T-cell (primary cell): ENCODE data around the gene LRRTM4. TPM values are rescaled to one million over a fixed set of nuclear protein-coding genes. Genes with fewer than 3 reads are reported as not detected.

Experiments used
- ATAC-seq, 4 experiments: fragments of 200-7000 bp in 3 of 4; fragments of 150-1000 bp in 1 of 4; cut with Tn5 transposase; replicated peaks in 1 of 4; 1 replicate in 3 of 4; 2 replicates in 1 of 4; pipeline ENCODE4 v1.10.0; 2021; ENCODE audit warnings: moderate library complexity in 3 of 4, mild to moderate bottlenecking in 2 of 4, moderate number of reproducible peaks in 1 of 4
- CTCF ChIA-PET, 2 donors: fragments of 300-600 bp; sonication (Branson Sonifier 250); formaldehyde crosslinking; loops; one replicate each; lab custom pipeline; 2022; ENCODE audit warnings: antibody characterized with exemption in 2 of 2; lab: Charles Lee
- POLR2A ChIA-PET, 2 donors: fragments of 300-600 bp; sonication (Branson Sonifier 250); formaldehyde crosslinking; loops; one replicate each; lab custom pipeline; 2022; ENCODE audit warnings: antibody characterized with exemption in 2 of 2; lab: Charles Lee
- DNase-seq, 35 experiments: peaks; one replicate each; pipeline versions ENCODE4 v3.0.0 to v3.0.0-alpha.2; 2013 to 2023
- H3K27ac ChIP-seq: one replicate; pipeline ENCODE4 v1.5.1; 2013; ENCODE audit warnings: low read length
- H3K27me3 ChIP-seq, 2 experiments: replicated peaks in 1 of 2; 1 replicate in 1 of 2; 2 replicates in 1 of 2; pipeline versions ENCODE4 v1.6.1 to v1.7.0; 2013; ENCODE audit warnings: low read length in 1 of 2, mixed read lengths in 1 of 2; ENCODE audit not compliant: control insufficient read depth in 2 of 2, insufficient read depth in 2 of 2; ENCODE audit errors: extremely low read depth in 1 of 2
- H3K36me3 ChIP-seq, 2 donors: 1 replicate in 1 of 2; 2 replicates in 1 of 2; pipeline versions ENCODE4 v1.6.1 to v1.7.0; 2013; ENCODE audit warnings: low read length in 1 of 2; ENCODE audit not compliant: control insufficient read depth in 2 of 2, insufficient read depth in 1 of 2; ENCODE audit errors: extremely low read depth in 1 of 2
- H3K4me1 ChIP-seq, 2 experiments: 1 replicate in 1 of 2; 2 replicates in 1 of 2; pipeline versions ENCODE4 v1.6.1 to v1.7.0; 2013; ENCODE audit warnings: low read length in 2 of 2, mixed read lengths in 1 of 2; ENCODE audit not compliant: insufficient read depth in 2 of 2, control insufficient read depth in 1 of 2; ENCODE audit errors: extremely low read depth in 1 of 2
- H3K4me3 ChIP-seq, 2 donors: 1 replicate in 1 of 2; 2 replicates in 1 of 2; pipeline versions ENCODE4 v1.5.1 to v1.7.0; 2013; ENCODE audit warnings: mild to moderate bottlenecking in 2 of 2, low read length in 1 of 2, moderate library complexity in 1 of 2; ENCODE audit not compliant: control insufficient read depth in 1 of 2; ENCODE audit errors: extremely low read depth in 1 of 2
- H3K9me3 ChIP-seq: 2 replicates; pipeline ENCODE4 v1.7.0; 2013
- H3K27ac Mint-ChIP-seq, 2 donors: one replicate each; pipeline ENCODE4 v1.8.0; 2020 to 2021; ENCODE audit warnings: mild to moderate bottlenecking in 2 of 2, mixed read lengths in 2 of 2
- H3K27me3 Mint-ChIP-seq, 2 donors: one replicate each; pipeline ENCODE4 v1.8.0; 2021 to 2022; ENCODE audit warnings: mixed read lengths in 2 of 2
- H3K36me3 Mint-ChIP-seq: one replicate; pipeline ENCODE4 v1.8.0; 2021; ENCODE audit warnings: mixed read lengths
- H3K4me1 Mint-ChIP-seq, 3 donors: one replicate each; pipeline ENCODE4 v1.8.0; 2020 to 2022; ENCODE audit warnings: mixed read lengths in 3 of 3, mild to moderate bottlenecking in 1 of 3
- H3K4me3 Mint-ChIP-seq, 3 donors: one replicate each; pipeline ENCODE4 v1.8.0; 2020 to 2022; ENCODE audit warnings: mild to moderate bottlenecking in 3 of 3, mixed read lengths in 3 of 3, moderate library complexity in 3 of 3
- H3K9me3 Mint-ChIP-seq, 3 donors: one replicate each; pipeline ENCODE4 v1.8.0; 2020 to 2022; ENCODE audit warnings: mixed read lengths in 3 of 3
- WGBS: methylation state at CpG from one replicate; pipeline ENCODE4 v1.1.5; 2013; ENCODE audit warnings: missing lambda C conversion rate; ENCODE audit not compliant: insufficient coverage; 5-methylcytosine and 5-hydroxymethylcytosine counted together
- total RNA-seq, 35 experiments: library from RNA in 6 of 35; stranded (reverse) in 6 of 35; fragments of 120-200 nt in 1 of 35; gene quantifications; one replicate each; pipeline versions ENCODE4 v1.2.1 to v1.2.4 and lab custom pipeline; 2013 to 2026

LRRTM4 gene
- total RNA-seq, 5 donors from 2014 or later (not counting 1 experiment from before 2014, with no cell fraction given) = not detected

DNA sequence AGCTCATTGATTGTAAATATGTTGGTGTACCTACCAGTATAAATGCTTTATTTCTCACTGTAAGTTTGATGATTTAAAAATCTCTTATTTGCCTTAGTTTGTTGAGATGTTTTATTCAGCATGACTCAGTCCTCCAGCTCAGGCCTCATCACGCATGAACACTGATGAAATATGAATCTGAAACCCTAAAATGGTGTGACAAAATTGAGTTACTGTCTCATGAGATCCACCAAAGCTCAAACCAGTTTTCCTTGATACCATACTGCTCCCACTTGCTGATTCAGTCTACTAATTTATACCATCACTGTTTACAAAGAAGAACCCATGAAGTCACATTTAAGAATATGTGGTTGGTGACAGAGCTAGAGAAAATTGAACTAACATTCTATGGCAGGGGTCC lies 524.9 kb downstream of the LRRTM4 start:
- H3K27ac Mint-ChIP-seq = no peak overlapping the region
- no peaks in the 10 kb centered on the region for H3K36me3 ChIP-seq
- H3K9me3 Mint-ChIP-seq = peaks cover 16 to 42% (median 26%) of the 10 kb centered on the region in 3 donors
- DNase-seq (no peak), ATAC-seq (no peak)
- WGBS = no CpG with 5 or more reads among the region's 1 CpG
- ChIA-PET POLR2A (no interaction called here), CTCF (no interaction called here)
- no peaks in the 10 kb centered on the region for H3K36me3 Mint-ChIP-seq
- H3K27me3 ChIP-seq = no peaks in the 10 kb centered on the region
- no peak overlapping the region for H3K4me3 Mint-ChIP-seq
- H3K27ac ChIP-seq = no peak overlapping the region
- H3K4me1 ChIP-seq = no peaks in the 10 kb centered on the region
- no peaks in the 10 kb centered on the region for H3K4me1 Mint-ChIP-seq
- no peaks in the 10 kb centered on the region for H3K9me3 ChIP-seq
- no peak overlapping the region for H3K4me3 ChIP-seq
- no peaks in the 10 kb centered on the region for H3K27me3 Mint-ChIP-seq

- CTCF ChIA-PET = no interaction called here
- Histone ChIP-seq H3K4me3 (no peak overlapping the region), H3K36me3 (no peaks in the 10 kb centered on the region), H3K27ac (no peak overlapping the region), H3K4me1 (no peaks in the 10 kb centered on the region), H3K9me3 (no peaks in the 10 kb centered on the region), H3K27me3 (no peaks in the 10 kb centered on the region)
- POLR2A ChIA-PET = no interaction called here
- DNase-seq (no peak), ATAC-seq (no peak)
- Mint-ChIP-seq H3K27ac (no peak overlapping the region), H3K4me3 (no peak overlapping the region), H3K36me3 (no peaks in the 10 kb centered on the region), H3K9me3 (peaks cover 5 to 12% (median 6%) of the 10 kb centered on the region in 3 donors), H3K27me3 (no peaks in the 10 kb centered on the region), H3K4me1 (no peaks in the 10 kb centered on the region)
- WGBS = no CpG with 5 or more reads among the region's 11 CpGs
These were observed 536.6 kb downstream of the LRRTM4 start for GRCh38 chr2:76985387-76986136.

DNA sequence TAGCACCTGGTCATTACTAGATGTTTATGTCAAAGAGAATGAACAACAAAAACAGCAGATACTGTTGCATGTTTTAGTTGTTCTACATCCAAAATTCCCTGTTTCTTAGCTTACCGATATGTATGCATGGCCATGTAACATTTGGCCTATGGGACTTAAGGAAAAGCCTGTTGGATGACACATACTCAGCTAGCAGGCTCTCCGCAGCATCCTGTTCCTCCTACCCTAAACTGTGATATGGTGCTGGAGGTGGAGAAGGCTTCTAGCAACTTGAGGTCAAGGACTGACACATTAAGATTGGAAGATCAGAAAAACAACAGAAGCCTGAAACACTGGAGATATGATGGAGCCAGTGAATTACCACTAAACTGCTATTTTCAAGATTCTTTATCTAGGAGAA lies 537.8 kb downstream of the LRRTM4 start:
- H3K36me3 ChIP-seq = no peaks in the 10 kb centered on the region
- no peaks in the 10 kb centered on the region for H3K4me1 Mint-ChIP-seq
- H3K9me3 Mint-ChIP-seq = peaks cover 5 to 12% (median 5%) of the 10 kb centered on the region in 3 donors
- 100% methylated on average over 1 of the region's 2 CpGs for WGBS
- H3K27ac ChIP-seq = no peak overlapping the region
- H3K27ac Mint-ChIP-seq = no peak overlapping the region
- H3K27me3 ChIP-seq = no peaks in the 10 kb centered on the region
- H3K4me3 ChIP-seq = no peak overlapping the region
- no peaks in the 10 kb centered on the region for H3K36me3 Mint-ChIP-seq
- no peaks in the 10 kb centered on the region for H3K9me3 ChIP-seq
- ChIA-PET POLR2A (no interaction called here), CTCF (no interaction called here)
- DNase-seq (no peak), ATAC-seq (no peak)
- H3K4me3 Mint-ChIP-seq = no peak overlapping the region
- no peaks in the 10 kb centered on the region for H3K4me1 ChIP-seq
- no peaks in the 10 kb centered on the region for H3K27me3 Mint-ChIP-seq

- H3K27ac ChIP-seq = no peak overlapping the region
- no peaks in the 10 kb centered on the region for H3K36me3 ChIP-seq
- Mint-ChIP-seq H3K36me3 (no peaks in the 10 kb centered on the region), H3K27me3 (no peaks in the 10 kb centered on the region), H3K4me3 (no peak overlapping the region), H3K9me3 (peaks cover 5 to 14% (median 13%) of the 10 kb centered on the region in 3 donors), H3K4me1 (no peaks in the 10 kb centered on the region), H3K27ac (no peak overlapping the region)
- WGBS = 14% methylated on average over 1 of the region's 3 CpGs
- H3K27me3 ChIP-seq = no peaks in the 10 kb centered on the region
- no peaks in the 10 kb centered on the region for H3K9me3 ChIP-seq
- H3K4me1 ChIP-seq = no peaks in the 10 kb centered on the region
- ChIA-PET CTCF (no interaction called here), POLR2A (no interaction called here)
- DNase-seq = no peak
- no peak for ATAC-seq
- H3K4me3 ChIP-seq = no peak overlapping the region
These were observed 541.9 kb downstream of the LRRTM4 start for GRCh38 chr2:76980067-76980787.

DNA sequence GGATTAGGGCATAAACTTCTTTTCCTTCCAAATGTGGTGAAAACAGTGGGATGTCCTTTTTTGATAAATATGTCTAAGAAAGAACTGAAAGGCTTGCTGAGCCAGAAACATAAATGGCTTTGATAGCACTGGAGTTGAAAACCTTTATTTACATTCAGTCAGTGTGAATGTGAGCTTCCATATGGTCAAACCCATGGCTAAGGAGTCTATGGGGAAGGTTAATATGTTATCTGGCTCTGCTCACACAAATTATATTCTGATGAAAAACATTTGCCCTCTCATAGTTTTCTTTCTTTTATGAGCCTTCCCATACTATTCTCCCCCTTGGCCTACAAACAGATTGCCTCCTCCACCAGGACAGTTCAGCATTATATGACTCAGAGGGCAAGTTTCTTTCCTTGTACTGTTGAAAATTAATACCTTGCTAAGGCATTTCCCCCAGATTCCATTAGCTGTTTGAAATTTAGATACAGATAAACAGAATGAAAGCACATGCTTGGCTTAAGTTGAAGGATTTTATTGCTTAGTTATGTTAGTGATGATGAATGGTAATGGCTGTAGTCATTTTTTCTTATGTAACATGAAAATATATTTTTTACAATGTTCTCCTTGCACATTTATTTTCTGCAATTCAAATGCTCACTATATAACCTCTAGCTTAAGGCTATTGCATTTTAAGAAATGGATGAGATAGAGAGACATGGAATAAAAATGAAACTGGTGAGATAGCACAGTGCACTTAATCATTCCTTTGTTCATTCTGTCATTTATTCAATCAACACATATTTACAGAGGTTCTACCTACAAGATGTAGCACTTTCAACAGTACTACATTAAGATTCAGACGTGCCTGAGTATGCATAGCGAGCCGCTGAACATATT lies 544.1 kb downstream of the LRRTM4 start:
- Histone ChIP-seq H3K27ac (no peak overlapping the region), H3K27me3 (no peaks in the 10 kb centered on the region), H3K4me1 (no peaks in the 10 kb centered on the region), H3K4me3 (no peak overlapping the region), H3K9me3 (no peaks in the 10 kb centered on the region), H3K36me3 (no peaks in the 10 kb centered on the region)
- peaks cover 5 to 13% (median 10%) of the 10 kb centered on the region in 3 donors for H3K9me3 Mint-ChIP-seq
- DNase-seq (no peak), ATAC-seq (no peak)
- no CpG with 5 or more reads among the region's 3 CpGs for WGBS
- ChIA-PET POLR2A (no interaction called here), CTCF (no interaction called here)
- H3K4me3 Mint-ChIP-seq = no peak overlapping the region
- no peak overlapping the region for H3K27ac Mint-ChIP-seq
- no peaks in the 10 kb centered on the region for H3K27me3 Mint-ChIP-seq
- H3K4me1 Mint-ChIP-seq = no peaks in the 10 kb centered on the region
- no peaks in the 10 kb centered on the region for H3K36me3 Mint-ChIP-seq

DNA sequence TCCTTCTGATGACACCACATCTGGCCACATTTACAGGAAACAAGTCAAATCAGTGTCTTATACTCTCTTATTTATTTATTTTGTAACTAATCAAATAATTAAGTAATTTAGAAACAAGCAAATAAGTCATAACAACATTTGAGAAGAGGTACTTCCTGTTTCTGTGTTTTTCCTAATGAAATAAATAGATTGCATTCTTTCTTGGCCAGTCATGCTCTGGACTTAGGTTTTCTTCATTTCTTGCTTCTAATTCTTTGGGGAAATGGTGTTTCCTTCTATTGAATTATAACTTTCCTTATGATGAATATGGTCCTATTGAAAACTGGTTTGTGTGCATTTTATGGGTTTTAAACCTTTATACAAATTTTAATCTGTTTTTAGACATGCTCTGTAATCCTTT lies 546.4 kb downstream of the LRRTM4 start:
- no peak overlapping the region for H3K27ac ChIP-seq
- Mint-ChIP-seq H3K36me3 (no peaks in the 10 kb centered on the region), H3K9me3 (peaks cover 7 to 13% (median 9%) of the 10 kb centered on the region in 3 donors), H3K27me3 (no peaks in the 10 kb centered on the region), H3K27ac (no peak overlapping the region), H3K4me3 (no peak overlapping the region), H3K4me1 (no peaks in the 10 kb centered on the region)
- CTCF ChIA-PET = no interaction called here
- POLR2A ChIA-PET = no interaction called here
- no peaks in the 10 kb centered on the region for H3K4me1 ChIP-seq
- H3K36me3 ChIP-seq = no peaks in the 10 kb centered on the region
- ATAC-seq = no peak
- DNase-seq = no peak
- H3K27me3 ChIP-seq = no peaks in the 10 kb centered on the region
- H3K4me3 ChIP-seq = no peak overlapping the region
- no peaks in the 10 kb centered on the region for H3K9me3 ChIP-seq
